H1 (cell line): ENCODE data around the gene GATC. TPM values are rescaled to one million over a fixed set of nuclear protein-coding genes. Genes with fewer than 3 reads are reported as not detected.
A peak's percentile ranks its signal among the peaks of the same experiment; 100 is the strongest.

Experiments
- CTCF ChIA-PET: fragments of 300-600 bp; sonication (Branson Sonifier 250); formaldehyde crosslinking; loops from one replicate; lab custom pipeline; 2021; ENCODE audit not compliant: partially characterized antibody; lab: Charles Lee
- POLR2A ChIA-PET: fragments of 300-600 bp; sonication (Branson Sonifier 250); formaldehyde crosslinking; loops from one replicate; lab custom pipeline; 2021; ENCODE audit warnings: inconsistent platforms; ENCODE audit not compliant: partially characterized antibody; lab: Charles Lee
- DNase-seq, 2 experiments: peaks; one replicate each; pipeline versions ENCODE4 v3.0.0 to v3.0.0-alpha.2; 2010 to 2022; ENCODE audit warnings: low spot score in 2 of 2, low read depth in 1 of 2, mixed read lengths in 1 of 2
- FAIRE-seq: peaks from 2 replicates; lab custom pipeline; 2011; peaks lifted over from hg19 to GRCh38; lab: Jason Lieb, UNC
- H2AFZ ChIP-seq: 2 replicates; pipeline ENCODE4 v1.8.1; 2012; ENCODE audit warnings: low read length, inconsistent platforms
- H2AK5ac ChIP-seq: 2 replicates; pipeline ENCODE4 v1.6.1; 2013; ENCODE audit warnings: low read depth, low read length
- H2BK120ac ChIP-seq: replicated peaks from 2 replicates; pipeline ENCODE3; 2013; ENCODE audit warnings: low read depth, low read length, inconsistent platforms
- H2BK12ac ChIP-seq: 2 replicates; pipeline ENCODE4 v1.6.1; 2013; ENCODE audit warnings: low read depth, low read length
- H2BK15ac ChIP-seq: 2 replicates; pipeline ENCODE4 v1.6.1; 2013; ENCODE audit warnings: low read length
- H2BK20ac ChIP-seq: 2 replicates; pipeline ENCODE4 v1.6.1; 2013; ENCODE audit warnings: low read length
- H2BK5ac ChIP-seq: 2 replicates; pipeline ENCODE4 v1.6.1; 2013; ENCODE audit warnings: low read depth, low read length
- H3K14ac ChIP-seq: 2 replicates; pipeline ENCODE4 v1.6.1; 2013; ENCODE audit warnings: inconsistent platforms; ENCODE audit not compliant: insufficient read length
- H3K18ac ChIP-seq: 2 replicates; pipeline ENCODE4 v1.6.1; 2013; ENCODE audit warnings: low read length; ENCODE audit errors: extremely low read depth
- H3K23ac ChIP-seq: 2 replicates; pipeline ENCODE4 v1.6.1; 2013; ENCODE audit warnings: inconsistent platforms; ENCODE audit not compliant: insufficient read length
- H3K23me2 ChIP-seq: 2 replicates; pipeline ENCODE4 v1.6.1; 2013; ENCODE audit warnings: low read depth, low read length
- H3K27ac ChIP-seq: 2 replicates; pipeline ENCODE4 v1.6.1; 2011; ENCODE audit warnings: low read depth, low read length, inconsistent platforms
- H3K27me3 ChIP-seq, 4 experiments: replicated peaks in 1 of 4; 1 replicate in 1 of 4; 2 replicates in 3 of 4; pipeline versions ENCODE4 v1.6.1 to v1.8.1; 2011 to 2013; ENCODE audit warnings: low read length in 3 of 4, mild to moderate bottlenecking in 3 of 4, inconsistent platforms in 2 of 4, mixed read lengths in 2 of 4, moderate library complexity in 1 of 4; ENCODE audit not compliant: control insufficient read depth in 3 of 4, insufficient read depth in 3 of 4; ENCODE audit errors: extremely low read depth in 1 of 4
- H3K36me3 ChIP-seq, 4 experiments: 2 replicates each; pipeline versions ENCODE4 v1.6.1 to v1.8.1; 2011 to 2013; ENCODE audit warnings: mild to moderate bottlenecking in 4 of 4, low read length in 3 of 4, moderate library complexity in 2 of 4, control low read depth in 1 of 4, inconsistent platforms in 1 of 4; ENCODE audit not compliant: insufficient read depth in 4 of 4, control insufficient read depth in 2 of 4
- H3K4ac ChIP-seq: replicated peaks from 2 replicates; pipeline ENCODE3; 2013; ENCODE audit warnings: low read length, low read depth, mixed read lengths, inconsistent platforms; ENCODE audit not compliant: insufficient read length
- H3K4me1 ChIP-seq, 4 experiments: replicated peaks in 1 of 4; 1 replicate in 1 of 4; 2 replicates in 3 of 4; pipeline versions ENCODE4 v1.6.1 to v1.8.1; 2011 to 2013; ENCODE audit warnings: low read length in 3 of 4, inconsistent platforms in 2 of 4, mixed read lengths in 1 of 4; ENCODE audit not compliant: insufficient read depth in 4 of 4, control insufficient read depth in 3 of 4
- H3K4me2 ChIP-seq, 2 experiments: 2 replicates each; pipeline versions ENCODE4 v1.6.1 to v1.8.1; 2011 to 2013; ENCODE audit warnings: low read depth in 2 of 2, low read length in 2 of 2, control low read depth in 1 of 2, inconsistent platforms in 1 of 2, mild to moderate bottlenecking in 1 of 2; ENCODE audit not compliant: insufficient read depth in 1 of 2
- H3K4me3 ChIP-seq, 4 experiments: fragments of 200-600, 300-600 bp in 1 of 4; sonication (generic), shearing (Covaris generic), sonication (Bioruptor Twin) in 1 of 4; 2 replicates each; pipeline versions ENCODE4 v1.5.1 to v1.8.1; 2011 to 2016; ENCODE audit warnings: low read length in 4 of 4, low read depth in 3 of 4, control low read depth in 2 of 4, inconsistent platforms in 2 of 4, mild to moderate bottlenecking in 2 of 4, mixed read lengths in 1 of 4, moderate library complexity in 1 of 4; ENCODE audit not compliant: insufficient read depth in 2 of 4; ENCODE audit errors: extremely low read depth in 1 of 4
- H3K56ac ChIP-seq: replicated peaks from 2 replicates; pipeline ENCODE3; 2013; ENCODE audit warnings: low read depth, mild to moderate bottlenecking, mixed read lengths, low read length, inconsistent platforms; ENCODE audit not compliant: insufficient read length
- H3K79me1 ChIP-seq: 2 replicates; pipeline ENCODE4 v1.6.1; 2013; ENCODE audit warnings: low read depth, low read length, control low read depth
- H3K79me2 ChIP-seq, 2 experiments: 2 replicates each; pipeline versions ENCODE4 v1.6.1 to v1.8.1; 2012 to 2013; ENCODE audit warnings: low read length in 2 of 2, mild to moderate bottlenecking in 2 of 2, inconsistent platforms in 1 of 2; ENCODE audit not compliant: insufficient read depth in 2 of 2, control insufficient read depth in 1 of 2
- H3K9ac ChIP-seq, 4 experiments: replicated peaks in 1 of 4; 1 replicate in 1 of 4; 2 replicates in 3 of 4; pipeline versions ENCODE4 v1.6.1 to v1.8.1; 2011 to 2013; ENCODE audit warnings: low read depth in 3 of 4, low read length in 3 of 4, control low read depth in 2 of 4, mild to moderate bottlenecking in 2 of 4, moderate library complexity in 2 of 4, inconsistent platforms in 1 of 4; ENCODE audit errors: extremely low read depth in 1 of 4
- H3K9me3 ChIP-seq, 2 experiments: 2 replicates each; pipeline versions ENCODE4 v1.6.1 to v1.8.1; 2012 to 2013; ENCODE audit warnings: mild to moderate bottlenecking in 2 of 2, moderate library complexity in 2 of 2, control low read depth in 1 of 2, inconsistent platforms in 1 of 2, low read depth in 1 of 2, low read length in 1 of 2, mixed read lengths in 1 of 2; ENCODE audit not compliant: insufficient read depth in 2 of 2
- H4K20me1 ChIP-seq, 2 experiments: replicated peaks in 1 of 2; 2 replicates each; pipeline versions ENCODE3 to v1.8.1; 2011 to 2013; ENCODE audit warnings: inconsistent platforms in 2 of 2, low read length in 2 of 2, mild to moderate bottlenecking in 1 of 2; ENCODE audit not compliant: insufficient read depth in 2 of 2, control insufficient read depth in 1 of 2
- H4K5ac ChIP-seq: 2 replicates; pipeline ENCODE4 v1.6.1; 2013; ENCODE audit warnings: low read length, low read depth, mixed read lengths, inconsistent platforms; ENCODE audit not compliant: insufficient read length
- H4K8ac ChIP-seq: 2 replicates; pipeline ENCODE4 v1.8.0; 2013; ENCODE audit warnings: mild to moderate bottlenecking, moderate library complexity, low read length, inconsistent platforms; ENCODE audit not compliant: insufficient read depth; ENCODE audit errors: extremely low read depth
- H4K91ac ChIP-seq: replicated peaks from 2 replicates; pipeline ENCODE3; 2013; ENCODE audit warnings: low read length, mixed read lengths, inconsistent platforms; ENCODE audit not compliant: insufficient read length
- EGR1 ChIP-seq: IDR thresholded peaks from 2 replicates; pipeline ENCODE4 v1.6.1; 2011; ENCODE audit warnings: low read depth, low read length, borderline replicate concordance
- HDAC2 ChIP-seq, 2 experiments: fragments of 300-600 bp in 1 of 2; sonication (generic) in 1 of 2; IDR thresholded peaks; 2 replicates each; pipeline ENCODE4 v1.6.1; 2011 to 2012; ENCODE audit warnings: low read depth in 2 of 2, low read length in 2 of 2, mild to moderate bottlenecking in 2 of 2, moderate library complexity in 2 of 2, borderline replicate concordance in 1 of 2, inconsistent platforms in 1 of 2
- RBBP5 ChIP-seq: IDR thresholded peaks from 2 replicates; pipeline ENCODE4 v1.7.1; 2012; ENCODE audit warnings: low read depth, mild to moderate bottlenecking, inconsistent platforms, low read length, moderate library complexity, borderline replicate concordance
- WGBS, 2 experiments: shearing (Covaris generic) in 1 of 2; methylation state at CpG; one replicate each; pipeline versions ENCODE4 v1.1.6 to v1.1.7; 2013 to 2015; ENCODE audit warnings: low lambda C conversion rate in 2 of 2, mixed read lengths in 2 of 2, inconsistent platforms in 1 of 2, low coverage in 1 of 2, missing lambda C conversion rate in 1 of 2; ENCODE audit not compliant: insufficient replicate concordance in 2 of 2, insufficient coverage in 1 of 2, insufficient read length in 1 of 2; ENCODE audit errors: extremely low coverage in 1 of 2, missing lambda C conversion rate in 1 of 2; 5-methylcytosine and 5-hydroxymethylcytosine counted together
- polyA plus RNA-seq, 7 experiments: library from polyadenylated mRNA; depleted of rRNA in 3 of 7; stranded (reverse) in 5 of 7; unstranded in 2 of 7; fragments of >200 nt in 5 of 7; fragments of 200-250 nt in 2 of 7; gene quantifications; 1 replicate in 5 of 7; 2 replicates in 1 of 7; 4 replicates in 1 of 7; pipeline versions ENCODE4 v1.2.1 to v1.2.3, GENCODE V29; 2011 to 2013; ENCODE audit warnings: missing spikeins in 2 of 7, mixed read lengths in 2 of 7
- total RNA-seq: library from RNA; stranded (reverse); fragmentation: NEBNext Ultra II Directional; extraction: Animal tissue kit (Norgen Biotek cat#: 25700); gene quantifications from 2 replicates; pipeline ENCODE4 v1.2.1, GENCODE V29; 2021
- TF ChIP-seq, protein P1 (sequence below): IDR thresholded peaks from 2 replicates; pipeline ENCODE4 v1.6.1; 2011; ENCODE audit warnings: low read length, improper control_type of control experiment
- TF ChIP-seq, protein P2 (sequence below): IDR thresholded peaks from 2 replicates; pipeline ENCODE4 v1.6.1; 2012; ENCODE audit warnings: low read length, inconsistent platforms
- TF ChIP-seq, protein P3 (sequence below): IDR thresholded peaks from 2 replicates; pipeline ENCODE4 v1.6.1; 2012; ENCODE audit warnings: inconsistent platforms

GATC gene
- total and polyA plus RNA-seq, 2 of the 8 experiments (the other 6 are each of a cell fraction or from before 2014, with no cell fraction given) = 13.2 to 30.4 TPM

DNA sequence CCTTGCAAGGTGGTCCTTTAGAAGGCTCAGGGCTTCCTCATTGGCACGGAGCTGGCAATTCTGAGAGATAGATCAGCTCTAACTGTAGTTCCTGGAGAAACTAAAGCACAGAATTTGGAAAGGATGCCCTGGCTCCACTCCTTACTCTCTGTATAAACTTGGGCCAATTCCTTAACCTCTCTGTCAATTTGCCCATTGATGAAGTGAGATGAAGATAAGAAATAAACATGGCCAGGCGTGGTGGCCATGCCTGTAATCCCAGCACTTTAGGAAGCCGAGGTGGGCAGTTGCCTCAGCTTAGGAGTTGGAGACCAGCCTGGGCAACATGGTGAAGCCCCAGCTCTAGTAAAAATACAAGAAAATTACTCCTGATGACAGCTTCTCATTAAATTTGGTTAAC is 42.4 kb upstream of the GATC start:
- Histone ChIP-seq H2BK120ac (no peak overlapping the region), H2BK20ac (no peak overlapping the region), H3K79me1 (no peaks in the 10 kb centered on the region), H3K36me3 (no peaks in the 10 kb centered on the region), H2AFZ (no peak overlapping the region), H2BK12ac (no peak overlapping the region), H3K23ac (no peak overlapping the region), H3K27ac (no peak overlapping the region), H3K4ac (no peak overlapping the region), H4K91ac (no peak overlapping the region), H3K79me2 (no peaks in the 10 kb centered on the region), H3K27me3 (no peaks in the 10 kb centered on the region), H3K9me3 (no peaks in the 10 kb centered on the region), H3K18ac (no peak overlapping the region), H3K4me1 (peaks cover 1 to 7% (median 6%) of the 10 kb centered on the region in 4 experiments), H3K14ac (no peak overlapping the region), H2BK15ac (peak overlapping the region; percentile 66; the same call in 1 of the 2 replicates), H3K56ac (no peak overlapping the region), H3K4me3 (no peak overlapping the region), H2BK5ac (0 out of 2 replicates have a peak overlapping the region, but pooled peaks have one; percentile 27), H3K9ac (no peak overlapping the region), H4K8ac (no peak overlapping the region), H4K20me1 (no peaks in the 10 kb centered on the region), H3K4me2 (no peak overlapping the region), H2AK5ac (no peak overlapping the region), H3K23me2 (no peaks in the 10 kb centered on the region), H4K5ac (no peak overlapping the region)
- DNase-seq (no peak), FAIRE-seq (no peak)
- ChIA-PET POLR2A (interaction anchor here (1.0 to 3.8 kb wide), 6 partner anchors 10 to 113 kb away, joined by 3 to 18 read pairs (median 6); partner anchors contain the start of gene RNU4-1), CTCF (interaction anchor here (0.7 to 4.5 kb wide), 6 partner anchors 10 to 244 kb away, joined by 3 to 22 read pairs (median 6); no protein-coding TSS in a partner anchor)
- TF ChIP-seq EGR1 = no peak
- no peak for TF ChIP-seq RBBP5
- TF ChIP-seq HDAC2 (IDR thresholded peaks at IDR 0.05; ENCODE audit: borderline replicate concordance in 1 of 2, low read depth in 2 of 2, low read length in 2 of 2) = no peak
- TF ChIP-seq, protein P1, sequence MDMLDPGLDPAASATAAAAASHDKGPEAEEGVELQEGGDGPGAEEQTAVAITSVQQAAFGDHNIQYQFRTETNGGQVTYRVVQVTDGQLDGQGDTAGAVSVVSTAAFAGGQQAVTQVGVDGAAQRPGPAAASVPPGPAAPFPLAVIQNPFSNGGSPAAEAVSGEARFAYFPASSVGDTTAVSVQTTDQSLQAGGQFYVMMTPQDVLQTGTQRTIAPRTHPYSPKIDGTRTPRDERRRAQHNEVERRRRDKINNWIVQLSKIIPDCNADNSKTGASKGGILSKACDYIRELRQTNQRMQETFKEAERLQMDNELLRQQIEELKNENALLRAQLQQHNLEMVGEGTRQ = no peak
- TF ChIP-seq, protein P2, sequence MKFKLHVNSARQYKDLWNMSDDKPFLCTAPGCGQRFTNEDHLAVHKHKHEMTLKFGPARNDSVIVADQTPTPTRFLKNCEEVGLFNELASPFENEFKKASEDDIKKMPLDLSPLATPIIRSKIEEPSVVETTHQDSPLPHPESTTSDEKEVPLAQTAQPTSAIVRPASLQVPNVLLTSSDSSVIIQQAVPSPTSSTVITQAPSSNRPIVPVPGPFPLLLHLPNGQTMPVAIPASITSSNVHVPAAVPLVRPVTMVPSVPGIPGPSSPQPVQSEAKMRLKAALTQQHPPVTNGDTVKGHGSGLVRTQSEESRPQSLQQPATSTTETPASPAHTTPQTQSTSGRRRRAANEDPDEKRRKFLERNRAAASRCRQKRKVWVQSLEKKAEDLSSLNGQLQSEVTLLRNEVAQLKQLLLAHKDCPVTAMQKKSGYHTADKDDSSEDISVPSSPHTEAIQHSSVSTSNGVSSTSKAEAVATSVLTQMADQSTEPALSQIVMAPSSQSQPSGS = no peak
- TF ChIP-seq, protein P3, sequence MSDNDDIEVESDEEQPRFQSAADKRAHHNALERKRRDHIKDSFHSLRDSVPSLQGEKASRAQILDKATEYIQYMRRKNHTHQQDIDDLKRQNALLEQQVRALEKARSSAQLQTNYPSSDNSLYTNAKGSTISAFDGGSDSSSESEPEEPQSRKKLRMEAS = no peak
- 84% methylated on average over 3 of the region's 3 CpGs; no CpG with 5 or more reads in 1 of the 2 experiments for WGBS, 2 experiments
